HEK293T (cell line): Measurements from ENCODE around the gene ACOX3.

Experiments used
- CTCF ChIA-PET: fragments of 350-600 bp; formaldehyde crosslinking; extraction: SDS; loops from one replicate; lab custom pipeline; 2021; ENCODE audit warnings: antibody characterized with exemption, inconsistent platforms; lab: Yijun Ruan, JAX
- POLR2A ChIA-PET: fragments of 350-600 bp; formaldehyde crosslinking; extraction: SDS; loops from one replicate; lab custom pipeline; 2020; ENCODE audit warnings: antibody characterized with exemption, inconsistent platforms; lab: Yijun Ruan, JAX
- DNase-seq: peaks from one replicate; pipeline ENCODE4 v3.0.0; 2012; ENCODE audit warnings: mixed read lengths; ENCODE audit errors: extremely low spot score
- ARNT ChIP-seq: fragments of 450-650 bp; IDR thresholded peaks from 2 replicates; pipeline ENCODE4 v1.6.1; 2017; ENCODE audit warnings: mild to moderate bottlenecking
- BHLHE40 ChIP-seq: fragments of 450-650 bp; IDR thresholded peaks from 2 replicates; pipeline ENCODE4 v1.6.1; 2016; ENCODE audit warnings: mild to moderate bottlenecking, moderate library complexity, borderline replicate concordance
- CTBP1 ChIP-seq: fragments of 450-650 bp; IDR thresholded peaks from 2 replicates; pipeline ENCODE4 v1.6.1; 2016; ENCODE audit warnings: borderline replicate concordance
- ELF4 ChIP-seq: fragments of 450-650 bp; IDR thresholded peaks from 2 replicates; pipeline ENCODE4 v1.6.1; 2017; ENCODE audit warnings: antibody characterized with exemption
- FOXA1 ChIP-seq: fragments of 450-650 bp; IDR thresholded peaks from 2 replicates; pipeline ENCODE4 v1.6.1; 2016; ENCODE audit warnings: mild to moderate bottlenecking
- FOXK2 ChIP-seq: fragments of 450-650 bp; IDR thresholded peaks from 2 replicates; pipeline ENCODE4 v1.6.1; 2016; ENCODE audit warnings: mild to moderate bottlenecking
- FOXM1 ChIP-seq: fragments of 450-650 bp; IDR thresholded peaks from 2 replicates; pipeline ENCODE4 v1.6.1; 2017; ENCODE audit warnings: mild to moderate bottlenecking, borderline replicate concordance
- HDGF ChIP-seq: fragments of 450-650 bp; IDR thresholded peaks from 2 replicates; pipeline ENCODE4 v1.6.1; 2017; ENCODE audit warnings: antibody characterized with exemption, borderline replicate concordance
- L3MBTL2 ChIP-seq: fragments of 450-650 bp; conservative IDR thresholded peaks from 2 replicates; pipeline ENCODE4 v1.6.1; 2016; ENCODE audit warnings: mild to moderate bottlenecking
- LEF1 ChIP-seq: fragments of 450-650 bp; IDR thresholded peaks from 2 replicates; pipeline ENCODE4 v1.6.1; 2017; ENCODE audit warnings: mild to moderate bottlenecking, borderline replicate concordance
- NFRKB ChIP-seq: fragments of 450-650 bp; IDR thresholded peaks from 2 replicates; pipeline ENCODE4 v1.6.1; 2016; ENCODE audit warnings: mild to moderate bottlenecking, moderate library complexity
- PKNOX1 ChIP-seq: fragments of 450-650 bp; IDR thresholded peaks from 2 replicates; pipeline ENCODE4 v1.6.1; 2016
- SP1 ChIP-seq: fragments of 450-650 bp; IDR thresholded peaks from 2 replicates; pipeline ENCODE4 v1.6.1; 2017
- SUZ12 ChIP-seq: fragments of 450-650 bp; IDR thresholded peaks from 2 replicates; pipeline ENCODE4 v1.6.1; 2016; ENCODE audit warnings: mild to moderate bottlenecking
- TARDBP ChIP-seq: fragments of 450-650 bp; IDR thresholded peaks from 2 replicates; pipeline ENCODE4 v1.6.1; 2016
- ZNF384 ChIP-seq: fragments of 450-650 bp; IDR thresholded peaks from 2 replicates; pipeline ENCODE4 v1.6.1; 2016

Gene ACOX3

GRCh38 chr4:8395504-8396296, 44.8 kb downstream of the ACOX3 start:
- TF ChIP-seq TARDBP (no peak), FOXM1 (no peak), HDGF (no peak), ARNT (no peak)
- DNase-seq = no peak
- CTCF ChIA-PET = no interaction called here
- POLR2A ChIA-PET = no interaction called here

- ChIA-PET CTCF (no interaction called here), POLR2A (no interaction called here)
- TF ChIP-seq FOXK2 (no peak), HDGF (no peak), ARNT (no peak), ELF4 (no peak), FOXA1 (no peak), SP1 (no peak), PKNOX1 (no peak), LEF1 (no peak), BHLHE40 (no peak)
- DNase-seq = no peak
Measured at GRCh38 chr4:8394806-8395205, 45.7 kb downstream of the ACOX3 start.

GRCh38 chr4:8394061-8394519, 46.4 kb downstream of the ACOX3 start:
- CTCF ChIA-PET = no interaction called here
- no peak for DNase-seq
- POLR2A ChIA-PET = no interaction called here
- TF ChIP-seq FOXA1 = no peak
- TF ChIP-seq ARNT = no peak
- no peak for TF ChIP-seq BHLHE40
- TF ChIP-seq CTBP1 = no peak
- TF ChIP-seq ELF4 = no peak
- TF ChIP-seq L3MBTL2 = no peak
- TF ChIP-seq LEF1 = no peak
- no peak for TF ChIP-seq PKNOX1
- no peak for TF ChIP-seq FOXK2
- TF ChIP-seq SUZ12 = no peak
- TF ChIP-seq FOXM1 = no peak
- TF ChIP-seq SP1 = no peak

GRCh38 chr4:8393593-8394038, 46.9 kb downstream of the ACOX3 start:
- DNase-seq = no peak
- TF ChIP-seq FOXK2 (no peak), SUZ12 (no peak), L3MBTL2 (no peak), PKNOX1 (no peak), CTBP1 (no peak)
- CTCF ChIA-PET = no interaction called here
- POLR2A ChIA-PET = no interaction called here

GRCh38 chr4:8392591-8393190, 47.8 kb downstream of the ACOX3 start:
- TF ChIP-seq ARNT (no peak), BHLHE40 (no peak), FOXK2 (no peak), TARDBP (no peak), NFRKB (no peak), L3MBTL2 (no peak), SUZ12 (no peak), LEF1 (no peak), FOXM1 (no peak), PKNOX1 (no peak)
- ChIA-PET POLR2A (no interaction called here), CTCF (no interaction called here)
- no peak for DNase-seq

- no peak for TF ChIP-seq SP1
- TF ChIP-seq CTBP1 = no peak
- no peak for TF ChIP-seq SUZ12
- TF ChIP-seq TARDBP = no peak
- TF ChIP-seq NFRKB = no peak
- TF ChIP-seq FOXA1 = no peak
- no peak for TF ChIP-seq ARNT
- no peak for TF ChIP-seq HDGF
- TF ChIP-seq ELF4 = no peak
- no peak for TF ChIP-seq FOXK2
- no peak for TF ChIP-seq FOXM1
- TF ChIP-seq PKNOX1 = no peak
- no peak for TF ChIP-seq BHLHE40
- TF ChIP-seq L3MBTL2 = no peak
- TF ChIP-seq LEF1 = no peak
- TF ChIP-seq ZNF384 = no peak
- DNase-seq = no peak
- ChIA-PET POLR2A (no interaction called here), CTCF (no interaction called here)
Measured at GRCh38 chr4:8391972-8392371, 48.6 kb downstream of the ACOX3 start.
